GM12801 (cell line): ENCODE data around the gene RPS24.

Experiments used
- TF ChIP-seq, protein P1 (sequence below): IDR thresholded peaks from one replicate; pipeline ENCODE4 v1.5.1; 2011; ENCODE audit warnings: control low read depth; ENCODE audit not compliant: insufficient read length; ENCODE audit errors: extremely low read depth

Gene RPS24

DNA sequence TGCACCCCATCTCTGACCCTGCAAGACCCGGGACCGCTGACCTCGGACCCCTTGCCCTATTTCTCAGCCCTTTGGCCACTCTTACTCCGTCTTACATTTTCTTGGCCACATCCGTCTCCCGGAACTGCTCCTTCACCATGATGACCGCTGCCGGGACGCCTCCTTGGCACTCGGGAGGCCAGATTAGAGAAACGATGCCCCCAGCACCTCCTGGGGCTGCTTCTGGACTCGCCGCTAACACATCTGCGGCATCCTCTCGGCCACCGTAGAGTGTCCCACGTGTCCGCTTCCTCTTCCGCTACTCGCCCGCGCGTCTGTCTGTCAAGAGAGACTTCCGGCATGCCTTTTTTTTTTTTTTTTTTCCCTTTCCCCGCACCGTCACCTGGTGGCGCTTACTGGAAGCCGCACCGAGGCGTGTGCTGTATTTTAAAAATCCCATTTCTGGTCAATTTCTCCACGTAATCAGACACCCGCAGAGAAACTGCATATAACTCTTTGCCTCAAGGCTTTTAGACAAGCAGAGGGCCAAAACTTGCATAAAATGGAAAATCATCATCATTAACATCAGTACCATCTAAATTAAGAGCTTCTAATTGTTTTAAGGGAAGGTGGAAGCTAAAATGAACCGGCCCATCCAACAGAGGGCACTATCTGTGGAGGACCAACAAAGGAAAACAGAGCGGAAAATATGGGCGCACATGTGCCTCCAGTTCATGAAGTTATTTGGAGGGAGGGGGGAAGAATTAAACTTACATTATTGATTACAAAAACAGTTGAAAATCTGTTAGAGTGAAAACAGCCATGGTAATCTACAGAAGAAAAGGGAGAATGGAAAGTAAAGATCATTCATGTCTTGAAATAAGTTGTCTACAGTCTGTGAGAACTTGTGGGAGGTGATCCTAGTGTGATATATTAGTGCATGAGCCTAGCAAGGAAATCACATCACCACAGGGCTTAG is 4.1 kb upstream of the RPS24 start, which contains the start of gene POLR3A:
Gene POLR3A (minus strand): TSS at position 247 of the 958 bp plus-strand sequence. CDS start 108 bp downstream, at position 139.
- TF ChIP-seq, protein P1, sequence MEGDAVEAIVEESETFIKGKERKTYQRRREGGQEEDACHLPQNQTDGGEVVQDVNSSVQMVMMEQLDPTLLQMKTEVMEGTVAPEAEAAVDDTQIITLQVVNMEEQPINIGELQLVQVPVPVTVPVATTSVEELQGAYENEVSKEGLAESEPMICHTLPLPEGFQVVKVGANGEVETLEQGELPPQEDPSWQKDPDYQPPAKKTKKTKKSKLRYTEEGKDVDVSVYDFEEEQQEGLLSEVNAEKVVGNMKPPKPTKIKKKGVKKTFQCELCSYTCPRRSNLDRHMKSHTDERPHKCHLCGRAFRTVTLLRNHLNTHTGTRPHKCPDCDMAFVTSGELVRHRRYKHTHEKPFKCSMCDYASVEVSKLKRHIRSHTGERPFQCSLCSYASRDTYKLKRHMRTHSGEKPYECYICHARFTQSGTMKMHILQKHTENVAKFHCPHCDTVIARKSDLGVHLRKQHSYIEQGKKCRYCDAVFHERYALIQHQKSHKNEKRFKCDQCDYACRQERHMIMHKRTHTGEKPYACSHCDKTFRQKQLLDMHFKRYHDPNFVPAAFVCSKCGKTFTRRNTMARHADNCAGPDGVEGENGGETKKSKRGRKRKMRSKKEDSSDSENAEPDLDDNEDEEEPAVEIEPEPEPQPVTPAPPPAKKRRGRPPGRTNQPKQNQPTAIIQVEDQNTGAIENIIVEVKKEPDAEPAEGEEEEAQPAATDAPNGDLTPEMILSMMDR, result no peak

DNA sequence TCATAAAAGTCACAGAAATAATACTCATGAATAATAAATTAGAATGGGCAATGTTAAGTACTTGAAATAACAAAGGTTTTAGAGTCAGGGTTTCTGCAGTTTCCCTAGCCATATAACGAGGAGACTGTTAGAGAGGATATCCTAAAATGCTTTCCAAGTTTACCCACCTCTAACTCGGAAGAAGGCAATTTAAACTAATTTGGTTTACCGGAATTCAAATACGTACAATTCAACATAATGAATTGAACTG is 351 bp upstream of the RPS24 start:
- TF ChIP-seq, protein P1, result no peak

DNA sequence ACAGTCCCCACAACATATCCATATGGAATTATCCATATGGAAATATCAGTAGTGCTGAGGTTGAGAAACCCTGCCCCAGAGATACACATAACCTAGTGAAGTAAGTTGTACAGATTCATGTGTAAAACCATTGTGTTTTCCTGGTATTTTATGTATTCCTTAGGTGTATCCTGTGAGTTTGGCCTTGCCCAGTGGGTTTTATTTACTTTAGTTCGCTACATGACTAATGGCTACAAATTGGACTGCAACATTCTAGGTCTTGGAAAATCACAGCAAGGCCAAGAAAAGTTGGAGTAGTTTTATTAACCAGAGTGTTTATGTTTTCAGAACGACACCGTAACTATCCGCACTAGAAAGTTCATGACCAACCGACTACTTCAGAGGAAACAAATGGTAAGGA is 1.4 kb downstream of the RPS24 start:
- TF ChIP-seq, protein P1, result no peak

DNA sequence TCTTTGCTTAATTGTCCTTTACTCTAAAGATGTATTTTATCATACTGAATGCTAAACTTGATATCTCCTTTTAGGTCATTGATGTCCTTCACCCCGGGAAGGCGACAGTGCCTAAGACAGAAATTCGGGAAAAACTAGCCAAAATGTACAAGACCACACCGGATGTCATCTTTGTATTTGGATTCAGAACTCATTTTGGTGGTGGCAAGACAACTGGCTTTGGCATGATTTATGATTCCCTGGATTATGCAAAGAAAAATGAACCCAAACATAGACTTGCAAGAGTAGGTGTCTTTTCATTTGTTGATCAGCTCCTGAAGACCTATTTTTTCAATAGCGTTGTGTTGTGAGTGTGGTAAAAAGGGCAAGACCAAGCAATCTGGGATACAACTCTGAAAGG is 1.8 kb downstream of the RPS24 start:
- TF ChIP-seq, protein P1, result no peak

DNA sequence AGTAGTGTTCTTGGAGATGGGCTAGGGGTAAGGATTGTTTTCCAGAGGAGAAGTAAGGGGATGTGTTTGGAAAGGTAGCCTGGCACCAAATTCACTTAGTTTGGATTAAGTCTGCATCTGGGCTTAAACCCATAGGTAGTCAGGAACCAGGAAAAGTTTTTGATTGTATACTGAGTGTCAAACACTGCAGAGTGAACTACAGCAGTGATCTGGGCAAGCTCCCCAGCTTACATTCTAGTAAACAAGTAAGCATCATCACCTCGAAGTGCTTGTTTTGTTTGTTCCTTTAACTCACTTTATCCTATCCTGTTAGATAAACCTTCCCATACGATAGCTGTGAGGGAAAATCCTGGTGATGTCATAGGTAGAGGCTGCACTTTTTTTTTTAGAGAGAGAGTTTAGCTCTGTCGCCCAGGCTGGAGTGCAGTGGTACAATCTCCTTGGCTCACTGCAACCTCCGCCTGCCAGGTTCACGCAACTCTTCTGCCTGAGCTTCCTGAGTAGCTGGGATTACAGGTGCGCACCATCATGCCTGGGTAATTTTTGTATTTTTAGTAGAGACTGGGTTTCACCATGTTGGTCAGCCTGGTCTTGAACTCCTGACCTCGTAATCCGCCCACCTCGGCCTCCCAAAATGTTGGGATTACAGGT is 2.4 kb downstream of the RPS24 start:
- TF ChIP-seq, protein P1, result no peak

- TF ChIP-seq, protein P1, result no peak
Measured at GRCh38 chr10:78038105-78038504, 4.4 kb downstream of the RPS24 start.

DNA sequence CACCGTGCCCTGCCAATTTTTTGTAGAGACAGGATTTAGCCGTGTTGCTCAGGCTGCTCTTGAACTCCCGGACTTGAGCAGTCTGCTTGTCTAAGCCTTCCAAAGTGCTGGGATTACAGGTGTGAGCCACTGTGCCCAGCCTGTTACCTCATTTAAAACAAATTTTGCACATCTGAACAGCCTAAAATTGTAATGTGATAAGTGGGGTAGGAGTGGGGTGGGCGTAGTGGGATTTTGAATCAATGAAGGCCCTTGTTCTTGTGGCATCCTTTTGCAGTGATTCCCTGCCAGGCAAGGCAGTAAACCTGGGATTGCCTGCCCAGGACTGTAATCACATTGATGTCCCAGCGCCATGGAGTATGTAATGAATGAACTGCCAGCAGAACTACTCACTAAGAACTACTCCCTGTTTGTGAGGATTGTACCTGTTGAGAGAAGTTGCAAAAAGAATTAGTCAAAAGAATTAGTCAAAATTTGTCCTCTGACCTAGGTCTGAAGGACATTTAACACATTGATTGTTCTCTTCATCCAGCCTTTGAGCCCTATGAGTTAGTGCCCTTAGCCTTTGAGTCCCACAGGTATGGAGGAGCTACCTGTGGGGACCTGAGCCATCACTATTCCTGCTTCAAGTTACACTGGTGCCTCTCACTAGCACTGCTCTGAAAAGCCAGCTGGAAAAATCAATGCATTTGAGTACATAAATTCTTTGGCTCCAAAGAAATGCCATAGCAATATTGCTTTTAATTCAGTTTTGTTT is 5.3 kb downstream of the RPS24 start:
- TF ChIP-seq, protein P1, result no peak
